Middle frontal gyrus (tissue), 1 donor: ENCODE data around the gene ZNF646.

Source experiments
- DNase-seq: peaks from one replicate; pipeline ENCODE4 v3.0.0-alpha.2; 2015; ENCODE audit warnings: low spot score; ENCODE audit errors: extremely low spot score

Gene ZNF646

DNA sequence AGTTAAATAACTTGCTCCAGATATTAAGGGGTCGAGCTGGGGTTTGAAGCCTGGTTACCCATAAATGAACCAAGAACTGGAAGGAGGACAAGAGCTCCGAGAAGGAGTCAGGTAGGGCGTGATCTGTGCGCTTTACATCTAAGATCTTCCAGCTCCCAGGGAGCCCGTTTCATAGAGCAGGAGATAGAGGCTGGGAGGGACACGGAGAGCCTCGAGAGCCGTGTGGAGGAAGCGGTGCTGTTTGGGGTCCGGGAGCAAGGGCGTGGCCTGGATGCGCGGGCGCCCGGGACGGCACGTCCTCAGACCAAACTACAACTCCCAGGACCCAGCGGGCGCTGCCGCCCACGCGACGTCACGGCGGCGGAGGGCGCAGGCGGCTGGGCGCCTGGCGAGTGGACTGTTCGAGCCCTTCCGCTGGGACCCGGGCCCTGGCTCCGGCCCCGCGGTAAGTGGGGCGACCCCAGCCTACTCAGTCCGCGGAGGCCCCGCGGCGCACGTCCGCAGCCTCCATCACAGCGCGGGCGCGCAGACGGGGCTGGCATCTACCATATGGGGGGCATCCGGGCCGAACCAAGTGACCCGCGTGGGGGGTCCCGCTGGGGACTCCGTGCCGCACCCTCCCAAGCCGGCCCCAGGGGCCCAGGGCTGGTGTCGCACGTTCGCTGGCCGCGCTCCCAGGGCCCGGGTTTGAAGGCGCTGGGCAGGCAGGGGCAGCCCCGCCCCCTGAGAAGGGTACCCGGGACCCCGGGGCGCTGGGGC, 34.0 kb downstream of the ZNF646 start, which contains the start of gene BCKDK:
Gene BCKDK, plus strand, starts transcription at position 352 of the 759 bp plus-strand sequence. CDS start 838 bp downstream, outside the sequence.
- DNase-seq: peak; percentile 80

DNA sequence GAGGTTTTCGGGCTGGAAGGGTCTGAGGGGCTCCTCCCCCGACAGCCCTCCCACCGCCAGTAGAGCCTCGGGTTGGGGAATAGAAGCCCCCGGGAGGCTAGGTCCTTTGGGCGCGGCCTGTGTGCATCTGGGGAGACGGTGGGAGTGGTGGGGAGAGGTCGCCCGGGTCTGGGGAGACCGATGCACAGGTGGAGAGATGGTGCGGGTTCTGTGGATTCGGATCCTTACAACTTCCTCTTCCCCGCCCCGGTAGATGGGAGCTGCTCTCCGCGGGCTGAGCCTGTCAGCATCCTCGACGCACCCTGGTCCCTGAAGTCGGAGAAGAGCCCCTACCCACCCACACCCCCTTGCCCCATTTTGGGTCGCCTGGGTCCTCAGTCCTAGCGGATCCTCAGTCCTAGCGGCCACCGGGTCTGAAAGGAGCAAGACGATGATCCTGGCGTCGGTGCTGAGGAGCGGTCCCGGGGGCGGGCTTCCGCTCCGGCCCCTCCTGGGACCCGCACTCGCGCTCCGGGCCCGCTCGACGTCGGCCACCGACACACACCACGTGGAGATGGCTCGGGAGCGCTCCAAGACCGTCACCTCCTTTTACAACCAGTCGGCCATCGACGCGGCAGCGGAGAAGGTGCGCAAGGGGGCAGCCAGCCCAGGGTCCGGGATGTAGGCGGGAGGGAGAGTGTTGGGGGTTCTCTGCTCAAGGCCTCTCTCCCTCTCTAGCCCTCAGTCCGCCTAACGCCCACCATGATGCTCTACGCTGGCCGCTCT, 34.8 kb downstream of the ZNF646 start:
- no peak for DNase-seq

DNA sequence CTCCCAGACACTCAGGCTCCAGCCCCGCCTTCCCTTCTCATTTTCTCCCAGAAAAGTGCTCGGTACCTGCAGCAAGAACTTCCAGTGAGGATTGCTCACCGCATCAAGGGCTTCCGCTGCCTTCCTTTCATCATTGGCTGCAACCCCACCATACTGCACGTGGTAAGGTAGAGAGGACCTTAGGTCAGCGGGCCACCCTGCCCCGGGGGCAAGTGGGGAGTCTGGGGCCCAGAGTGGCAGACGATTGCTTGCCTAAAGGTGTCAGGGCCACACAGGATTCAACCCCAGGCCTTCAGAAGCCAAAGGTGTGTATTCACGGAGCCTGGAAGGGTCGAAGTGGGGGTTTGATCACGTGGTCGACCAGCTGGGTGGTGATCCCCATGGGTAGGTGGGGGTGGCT, 35.4 kb downstream of the ZNF646 start:
- no peak for DNase-seq

DNA sequence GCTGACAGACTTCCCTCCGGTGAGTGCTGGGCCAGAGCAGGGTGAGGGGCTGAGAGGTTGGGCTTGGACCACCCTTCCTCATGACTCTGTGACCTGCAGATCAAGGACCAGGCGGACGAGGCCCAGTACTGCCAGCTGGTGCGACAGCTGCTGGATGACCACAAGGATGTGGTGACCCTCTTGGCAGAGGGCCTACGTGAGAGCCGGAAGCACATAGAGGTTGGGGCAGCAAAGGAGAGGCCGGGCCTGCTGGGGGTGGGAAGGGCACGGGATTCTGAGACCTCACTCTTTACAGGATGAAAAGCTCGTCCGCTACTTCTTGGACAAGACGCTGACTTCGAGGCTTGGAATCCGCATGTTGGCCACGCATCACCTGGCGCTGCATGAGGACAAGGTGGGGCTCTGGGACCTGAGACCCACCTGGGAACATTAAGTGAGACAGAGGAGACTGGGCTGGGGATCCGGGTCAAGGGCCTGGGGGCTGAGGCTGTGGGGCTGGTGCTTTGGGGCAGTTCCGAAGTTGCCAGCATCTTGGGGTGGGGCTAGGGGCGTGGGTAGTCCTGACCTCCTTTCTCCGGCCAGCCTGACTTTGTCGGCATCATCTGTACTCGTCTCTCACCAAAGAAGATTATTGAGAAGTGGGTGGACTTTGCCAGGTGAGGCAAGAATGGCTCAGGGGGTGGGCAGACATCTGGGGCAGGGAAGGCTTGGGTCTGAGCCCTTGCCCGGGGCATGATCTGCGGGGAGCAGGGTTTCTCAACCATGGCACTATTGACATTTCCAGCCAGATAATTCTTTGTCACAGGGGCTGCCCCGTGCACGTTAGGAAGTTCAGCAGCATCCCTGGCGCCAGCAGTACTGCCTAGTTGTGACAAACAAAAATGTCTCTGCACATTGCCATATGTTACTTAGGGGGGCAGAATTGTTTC, 36.1 kb downstream of the ZNF646 start:
- no peak for DNase-seq

DNA sequence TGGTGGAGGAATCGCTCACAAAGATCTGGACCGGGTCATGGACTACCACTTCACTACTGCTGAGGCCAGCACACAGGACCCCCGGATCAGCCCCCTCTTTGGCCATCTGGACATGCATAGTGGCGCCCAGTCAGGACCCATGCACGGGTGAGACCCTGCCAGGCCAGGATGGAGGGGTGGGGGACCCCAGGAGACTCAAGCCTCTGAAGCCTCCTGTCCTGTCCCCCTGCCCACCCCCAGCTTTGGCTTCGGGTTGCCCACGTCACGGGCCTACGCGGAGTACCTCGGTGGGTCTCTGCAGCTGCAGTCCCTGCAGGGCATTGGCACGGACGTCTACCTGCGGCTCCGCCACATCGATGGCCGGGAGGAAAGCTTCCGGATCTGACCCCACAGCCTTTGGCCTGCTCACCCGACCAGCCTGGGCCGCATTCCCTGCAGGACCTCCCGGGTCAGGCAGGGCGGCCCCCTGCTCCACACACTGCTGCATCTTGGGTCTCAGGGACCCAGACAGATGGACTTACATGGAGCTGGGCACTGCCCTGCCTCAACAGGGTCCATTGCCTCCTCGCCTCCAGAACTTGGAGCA, 37.8 kb downstream of the ZNF646 start:
- no peak for DNase-seq

DNA sequence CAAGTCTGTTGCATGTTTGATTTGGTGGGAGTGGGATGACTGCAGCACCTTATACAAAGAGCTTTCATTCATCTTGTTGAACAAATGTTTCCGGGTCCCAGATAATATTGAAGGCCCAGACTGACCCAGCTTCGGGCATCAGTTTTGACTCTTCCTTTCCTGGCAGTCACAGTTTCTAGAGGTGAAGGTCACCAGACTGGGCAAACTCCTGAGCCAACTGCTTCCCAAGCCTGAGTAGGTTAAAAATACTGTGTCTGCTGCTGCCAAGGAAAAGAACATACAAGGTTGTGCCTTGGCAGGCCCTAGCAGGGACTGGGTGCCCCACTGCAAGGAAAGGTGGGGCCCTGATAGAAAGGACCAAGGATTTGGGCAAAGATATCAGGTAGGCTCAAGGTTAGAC, 38.5 kb downstream of the ZNF646 start:
- no peak for DNase-seq

DNA sequence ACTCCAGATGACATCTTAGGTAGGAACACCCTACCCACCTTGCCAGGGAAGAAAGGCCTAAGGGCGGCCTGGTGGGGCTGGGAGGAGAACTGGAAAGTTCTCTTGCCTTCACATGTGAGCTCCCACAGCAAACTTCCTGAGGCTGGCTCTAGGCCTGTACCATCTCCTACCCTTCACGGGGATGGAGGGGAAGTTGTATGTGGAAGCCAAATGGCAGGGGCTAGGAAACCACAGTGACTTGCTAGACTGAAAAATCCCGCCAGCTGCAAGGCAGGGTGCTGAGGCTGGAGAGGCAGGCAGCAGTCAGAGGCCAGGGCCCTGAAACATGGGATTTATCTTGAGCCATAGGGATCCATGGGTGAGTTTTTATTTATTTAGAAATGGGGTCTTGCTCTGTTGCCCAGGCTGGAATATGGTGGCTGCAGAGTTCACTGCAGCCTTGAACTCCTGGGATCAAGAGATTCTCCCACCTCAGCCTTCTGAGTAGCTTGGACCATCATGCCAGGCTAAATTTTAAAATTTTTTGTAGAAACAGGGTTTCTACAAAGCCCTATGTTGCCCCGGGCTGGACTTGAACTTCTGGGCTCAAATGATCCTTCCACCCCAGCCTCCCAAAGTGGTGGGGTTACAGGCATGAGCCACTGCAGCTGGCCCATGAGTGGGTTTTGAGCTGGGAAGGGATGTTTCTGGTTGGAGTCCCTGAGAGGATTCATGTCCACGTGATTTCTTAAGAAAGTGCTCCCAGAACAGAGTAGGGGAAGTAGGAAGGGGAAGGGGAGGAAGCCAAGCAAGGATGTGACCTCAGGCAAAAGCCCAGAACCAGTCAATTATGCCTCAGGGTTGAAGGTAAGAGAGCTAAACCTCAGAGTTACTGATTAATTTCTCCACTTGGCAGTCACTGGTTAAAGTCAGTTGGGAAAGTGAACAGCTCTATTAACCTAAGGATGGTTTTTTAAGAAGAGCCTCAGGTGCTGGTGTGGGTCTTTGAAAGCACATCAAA, 39.2 kb downstream of the ZNF646 start:
- no peak for DNase-seq

DNA sequence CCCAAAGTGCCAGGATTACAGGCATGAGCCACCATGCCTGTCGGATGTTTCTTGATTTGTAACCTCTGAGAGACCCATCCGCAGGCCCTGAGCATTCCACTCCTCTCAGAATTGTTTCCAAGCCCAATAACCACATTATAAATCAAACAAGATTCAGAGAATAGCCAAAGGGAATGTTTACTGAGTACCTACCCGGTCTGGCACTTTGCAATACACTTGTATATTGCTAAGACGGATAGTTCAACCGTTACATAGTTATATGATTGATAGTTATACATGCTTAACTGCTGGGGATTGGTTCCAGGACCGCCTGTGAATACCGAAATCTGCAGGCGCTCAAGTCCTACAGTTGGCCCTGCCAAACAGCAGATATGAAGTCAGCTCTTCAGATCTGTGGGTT, 40.2 kb downstream of the ZNF646 start:
- DNase-seq: no peak

DNA sequence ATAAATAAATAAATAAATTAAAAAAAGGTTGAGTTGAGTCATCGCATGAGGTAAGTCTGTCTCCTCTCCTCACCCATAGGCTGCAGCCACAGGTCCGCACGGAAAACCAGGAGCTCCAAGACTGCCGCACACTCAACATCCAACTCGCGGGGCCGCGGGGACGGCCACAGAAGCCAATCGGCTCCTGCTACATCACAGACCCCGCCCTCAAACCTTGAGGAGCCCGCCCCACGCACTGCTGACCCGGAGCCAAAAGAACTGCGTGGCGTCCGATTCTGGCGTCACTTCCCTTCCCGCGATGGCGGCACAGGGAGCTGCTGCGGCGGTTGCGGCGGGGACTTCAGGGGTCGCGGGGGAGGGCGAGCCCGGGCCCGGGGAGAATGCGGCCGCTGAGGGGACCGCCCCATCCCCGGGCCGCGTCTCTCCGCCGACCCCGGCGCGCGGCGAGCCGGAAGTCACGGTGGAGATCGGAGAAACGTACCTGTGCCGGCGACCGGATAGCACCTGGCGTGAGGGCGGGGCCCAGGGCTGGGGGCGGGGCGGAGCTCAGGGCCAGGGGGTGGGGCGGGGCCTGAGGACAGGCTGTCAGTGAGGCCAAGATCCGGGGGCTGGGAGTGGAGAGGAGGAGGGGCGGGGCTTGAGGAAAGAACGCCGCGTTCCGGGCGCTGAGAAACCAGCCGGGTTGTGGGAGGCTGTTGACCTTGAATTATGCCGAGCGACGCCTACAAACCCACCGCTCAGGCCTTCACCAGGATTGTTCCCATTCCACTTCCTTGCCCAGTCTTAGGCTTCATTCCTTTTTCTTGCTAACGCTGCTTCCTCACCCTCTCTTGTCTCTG, 43.4 kb downstream of the ZNF646 start, which contains the start of gene KAT8:
Gene KAT8, plus strand, starts transcription at position 281 of the 839 bp plus-strand sequence. Its CDS starts 18 bp downstream, at position 299.
- peak; percentile 97 for DNase-seq

DNA sequence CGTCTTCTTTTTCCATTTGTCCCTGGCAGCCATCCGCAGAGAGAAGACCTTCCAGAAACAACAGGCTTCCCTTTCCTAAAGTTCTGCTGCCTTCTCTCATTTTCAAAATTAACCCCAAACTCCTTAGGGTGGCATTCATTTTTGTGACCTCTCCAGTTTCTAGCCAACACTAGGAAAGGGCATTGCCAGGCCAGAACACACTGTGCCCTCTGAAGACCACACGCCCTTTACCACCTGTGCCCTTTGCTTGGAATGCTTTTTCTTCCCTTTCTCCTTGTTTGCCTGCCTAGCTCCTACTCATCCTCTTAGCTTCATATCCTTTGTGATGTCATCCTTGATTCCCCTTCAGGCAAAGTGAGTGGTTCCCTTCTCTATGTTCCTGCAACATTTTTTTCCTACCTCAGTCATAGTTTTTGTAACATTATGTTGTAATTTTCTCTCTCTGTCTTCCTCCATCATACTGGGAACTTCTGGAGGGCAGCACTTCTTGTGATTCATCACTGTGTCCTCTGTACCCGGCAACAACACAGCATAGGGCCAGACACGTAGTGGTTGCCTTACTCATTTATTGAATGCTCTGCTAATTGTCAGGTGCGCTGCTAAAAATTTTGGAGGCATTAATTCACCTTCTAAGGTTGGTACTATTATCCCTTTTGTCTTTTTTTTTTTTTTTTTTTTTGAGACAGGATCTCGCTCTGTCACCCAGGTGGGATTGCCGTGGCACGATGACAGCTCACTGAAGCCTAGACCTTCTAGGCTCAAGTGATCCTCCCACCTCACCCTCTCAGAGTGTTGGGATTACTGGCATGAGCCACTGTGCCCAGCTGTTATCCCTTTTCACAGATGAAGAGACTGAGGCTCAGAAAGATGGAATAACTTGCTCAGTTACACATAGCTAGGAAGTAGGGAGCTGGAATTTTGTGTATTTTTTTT, 44.3 kb downstream of the ZNF646 start:
- DNase-seq: no peak

DNA sequence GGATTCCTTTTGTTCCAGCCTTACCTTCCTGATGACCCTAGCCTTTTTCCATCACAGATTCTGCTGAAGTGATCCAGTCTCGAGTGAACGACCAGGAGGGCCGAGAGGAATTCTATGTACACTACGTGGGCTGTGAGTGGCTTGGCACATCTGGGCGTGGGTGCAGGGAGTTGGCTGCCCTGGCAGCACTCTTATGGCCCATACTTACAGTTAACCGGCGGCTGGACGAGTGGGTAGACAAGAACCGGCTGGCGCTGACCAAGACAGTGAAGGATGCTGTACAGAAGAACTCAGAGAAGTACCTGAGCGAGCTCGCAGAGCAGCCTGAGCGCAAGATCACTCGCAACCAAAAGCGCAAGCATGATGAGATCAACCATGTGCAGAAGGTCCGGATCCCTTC, 45.9 kb downstream of the ZNF646 start:
- no peak for DNase-seq

DNA sequence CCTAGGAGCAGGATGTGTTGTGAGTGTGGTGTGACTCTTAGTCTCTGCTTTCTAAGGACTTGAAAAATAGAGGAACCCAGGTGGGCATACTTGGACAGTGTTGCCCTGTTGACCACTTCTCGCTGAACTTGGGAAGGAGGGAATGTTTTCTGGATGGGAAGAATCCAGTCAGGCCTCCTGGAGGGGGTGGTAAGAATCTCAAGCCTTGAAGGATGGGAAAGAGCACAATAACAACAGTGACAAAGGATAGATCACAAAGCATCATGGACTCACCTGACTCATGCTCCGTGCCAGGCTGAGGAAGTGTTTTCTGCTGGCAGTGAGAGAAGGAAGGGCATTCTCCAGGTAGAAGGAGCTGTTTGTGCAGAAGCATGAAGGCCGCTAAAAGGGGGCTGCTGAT, 51.6 kb downstream of the ZNF646 start:
- DNase-seq: no peak

DNA sequence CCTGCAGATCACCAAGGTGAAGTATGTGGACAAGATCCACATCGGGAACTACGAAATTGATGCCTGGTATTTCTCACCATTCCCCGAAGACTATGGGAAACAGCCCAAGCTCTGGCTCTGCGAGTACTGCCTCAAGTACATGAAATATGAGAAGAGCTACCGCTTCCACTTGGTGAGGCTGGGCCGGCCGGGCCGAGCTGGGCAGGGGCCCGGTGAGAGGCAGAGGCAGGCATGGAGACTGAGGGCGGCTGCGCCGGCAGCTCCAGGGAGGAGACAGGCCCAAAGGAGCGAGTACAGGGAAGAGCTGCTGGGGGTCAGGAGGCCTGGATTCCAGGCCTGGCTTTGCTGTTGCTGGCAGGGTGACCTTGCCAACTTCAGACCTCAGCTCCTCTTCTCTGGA, 53.0 kb downstream of the ZNF646 start:
- no peak for DNase-seq

DNA sequence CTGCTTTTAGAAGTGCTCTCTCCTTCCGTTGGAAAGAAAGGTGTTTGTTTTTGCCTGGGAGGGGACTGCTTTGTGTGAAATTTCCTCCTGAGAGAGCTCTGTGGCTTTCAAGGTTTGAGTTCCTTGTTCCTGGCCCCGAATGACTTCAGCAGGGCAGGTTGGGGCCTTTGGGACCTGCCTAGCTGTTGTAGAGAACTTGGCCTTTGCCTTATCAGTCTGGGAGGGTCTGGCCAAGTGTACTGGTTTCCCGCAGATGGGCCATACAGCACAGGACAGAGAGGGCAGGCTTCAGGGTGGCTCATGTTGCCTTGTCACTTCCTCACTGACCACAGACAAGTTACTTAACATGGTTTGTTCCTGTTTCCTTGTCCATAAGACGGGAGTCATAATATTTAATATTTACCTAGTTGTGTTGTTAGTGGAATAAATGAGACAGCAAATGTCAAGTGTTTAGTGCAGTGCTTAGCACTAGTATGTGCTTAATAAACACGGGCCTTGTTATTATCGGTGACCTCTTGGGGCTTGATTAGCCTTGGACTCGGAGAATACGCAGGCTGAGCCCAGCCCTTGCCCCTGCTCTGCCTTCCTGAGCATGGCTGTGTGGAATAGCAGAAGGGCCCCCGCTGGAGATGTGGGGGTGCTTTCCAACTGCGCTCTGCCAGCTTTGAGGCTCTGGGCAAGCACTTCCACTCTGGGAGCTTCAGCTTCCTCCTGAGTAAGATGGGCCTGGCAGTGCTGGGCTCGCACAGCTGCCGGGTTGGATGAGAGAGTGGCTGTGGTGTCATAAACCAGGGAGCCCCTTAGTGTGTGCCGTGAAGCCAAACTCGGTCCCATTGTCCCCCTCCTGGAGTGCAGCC, 54.7 kb downstream of the ZNF646 start:
- no peak for DNase-seq

DNA sequence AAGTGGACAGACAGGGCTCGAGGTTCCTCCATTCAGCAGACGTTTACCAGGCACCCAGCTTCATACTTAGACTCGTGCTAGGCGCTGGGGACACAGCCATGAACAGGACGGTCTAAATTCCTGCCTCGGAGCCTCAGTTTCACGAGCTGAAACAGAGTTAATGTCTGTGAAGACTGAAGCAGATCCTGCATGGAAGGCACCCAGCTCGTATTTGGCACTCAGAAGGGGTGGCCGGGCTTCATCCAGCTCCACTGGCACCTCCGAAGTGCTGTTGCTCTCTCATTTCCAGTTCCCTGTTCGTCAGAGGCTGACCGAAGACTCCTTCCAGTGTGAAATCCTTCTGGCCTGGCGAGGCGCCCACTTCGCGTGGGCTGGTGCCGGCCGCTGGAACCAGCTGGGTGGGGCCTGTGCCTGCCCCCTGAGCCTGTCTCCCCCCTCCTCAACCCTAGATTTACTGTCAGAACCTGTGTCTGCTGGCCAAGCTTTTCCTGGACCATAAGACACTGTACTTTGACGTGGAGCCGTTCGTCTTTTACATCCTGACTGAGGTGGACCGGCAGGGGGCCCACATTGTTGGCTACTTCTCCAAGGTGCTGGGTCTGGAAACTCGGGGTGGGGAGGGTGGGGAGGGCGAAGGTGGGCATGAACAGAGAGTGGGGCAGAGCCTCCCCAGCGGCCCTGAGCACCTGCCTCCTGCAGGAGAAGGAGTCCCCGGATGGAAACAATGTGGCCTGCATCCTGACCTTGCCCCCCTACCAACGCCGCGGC, 55.5 kb downstream of the ZNF646 start:
- DNase-seq: no peak

DNA sequence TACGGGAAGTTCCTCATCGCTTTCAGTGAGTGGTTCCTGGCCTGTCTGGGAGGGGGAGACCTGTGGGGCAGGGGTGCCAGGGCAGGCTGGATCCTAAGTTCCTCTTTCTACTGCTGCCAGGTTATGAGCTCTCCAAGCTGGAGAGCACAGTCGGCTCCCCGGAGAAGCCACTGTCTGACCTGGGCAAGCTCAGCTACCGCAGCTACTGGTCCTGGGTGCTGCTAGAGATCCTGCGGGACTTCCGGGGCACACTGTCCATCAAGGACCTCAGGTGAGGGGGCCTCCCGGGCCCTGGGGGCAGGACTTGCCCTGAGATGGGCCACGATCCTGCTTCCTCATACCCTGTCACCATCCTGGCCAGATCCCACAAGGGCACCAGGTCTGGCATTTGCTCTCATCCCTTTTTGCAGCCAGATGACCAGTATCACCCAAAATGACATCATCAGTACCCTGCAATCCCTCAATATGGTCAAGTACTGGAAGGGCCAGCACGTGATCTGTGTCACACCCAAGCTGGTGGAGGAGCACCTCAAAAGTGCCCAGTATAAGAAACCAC, 56.2 kb downstream of the ZNF646 start:
- DNase-seq: no peak
